ENCODE data around the gene ATXN7L1. TPM values are rescaled to one million over a fixed set of nuclear protein-coding genes. Genes with fewer than 3 reads are reported as not detected.

The ATXN7L1 gene
- total and polyA plus RNA-seq, 2 of the 8 experiments (the other 6 are each of a cell fraction or from before 2014, with no cell fraction given) = 14.3 to 34.0 TPM

DNA sequence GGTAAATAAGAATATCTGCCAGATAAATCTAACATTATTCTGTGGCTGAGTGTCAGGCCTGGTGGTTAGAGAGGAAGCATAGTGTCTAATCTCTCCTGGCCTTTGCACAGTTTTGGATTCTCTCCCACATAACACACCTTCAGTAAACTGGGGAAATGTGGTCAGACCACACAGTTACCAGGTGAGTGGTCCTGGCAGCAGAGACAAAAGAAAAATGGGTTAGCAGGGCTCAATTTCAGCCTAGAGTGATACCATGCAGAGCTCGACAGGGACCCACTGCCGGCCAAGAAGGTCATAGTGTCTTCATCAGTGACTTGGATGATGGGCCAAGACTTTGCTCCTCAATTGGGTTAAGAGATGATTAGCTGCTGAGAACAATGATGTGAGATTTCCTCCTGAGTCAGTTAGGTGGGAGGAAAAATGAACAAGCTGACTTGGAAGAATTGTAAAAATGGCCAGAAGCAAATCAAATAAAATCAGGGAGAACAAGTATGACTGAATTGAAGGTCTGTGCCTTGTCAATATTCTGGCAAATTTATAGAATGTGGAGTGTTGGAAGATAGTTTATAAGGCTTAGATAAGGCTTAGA is 225.9 kb downstream of the ATXN7L1 start:
- H3K4me3 ChIP-seq (ENCODE audit: extremely low read depth in 1 of 4, insufficient read depth in 2 of 4, low read depth in 3 of 4, low read length in 4 of 4) = no peak overlapping the region
- H3K14ac ChIP-seq (ENCODE audit: insufficient read length) = no peak overlapping the region
- H4K20me1 ChIP-seq (replicated peaks in 1 of 2; ENCODE audit: control insufficient read depth in 1 of 2, insufficient read depth in 2 of 2, low read length in 2 of 2) = no peaks in the 10 kb centered on the region
- ChIA-PET POLR2A (ENCODE audit: partially characterized antibody) (interaction anchor here (0.6 to 4.6 kb wide), 2 partner anchors 12 to 48 kb away, joined by 3 to 23 read pairs; no protein-coding TSS in a partner anchor), CTCF (ENCODE audit: partially characterized antibody) (interaction anchor here (0.8 to 11.8 kb wide), 7 partner anchors 13 to 392 kb away, joined by 3 to 158 read pairs (median 4); no protein-coding TSS in a partner anchor)
- H3K18ac ChIP-seq (ENCODE audit: extremely low read depth, low read length) = no peak overlapping the region
- H3K36me3 ChIP-seq (ENCODE audit: control insufficient read depth in 2 of 4, insufficient read depth in 4 of 4, low read length in 3 of 4) = no peaks in the 10 kb centered on the region
- FAIRE-seq = no peak
- H3K23me2 ChIP-seq (ENCODE audit: low read depth, low read length) = no peaks in the 10 kb centered on the region
- H2BK15ac ChIP-seq (ENCODE audit: low read length) = no peak overlapping the region
- no peak overlapping the region for H3K4ac ChIP-seq (replicated peaks; ENCODE audit: insufficient read length, low read depth, low read length)
- no peaks in the 10 kb centered on the region; a peak in 1 of 7 replicates for H3K27me3 ChIP-seq (replicated peaks in 1 of 4; ENCODE audit: control insufficient read depth in 3 of 4, extremely low read depth in 1 of 4, insufficient read depth in 3 of 4, low read length in 3 of 4)
- no peak overlapping the region for H2AK5ac ChIP-seq (ENCODE audit: low read depth, low read length)
- H2BK5ac ChIP-seq (ENCODE audit: low read depth, low read length) = no peak overlapping the region
- no peak overlapping the region for H3K9ac ChIP-seq (replicated peaks in 1 of 4; ENCODE audit: extremely low read depth in 1 of 4, low read depth in 3 of 4, low read length in 3 of 4)
- 0 out of 2 replicates have a peak, but pooled peaks cover 2% of the 10 kb centered on the region for H3K79me1 ChIP-seq (ENCODE audit: low read depth, low read length)
- H2BK12ac ChIP-seq (ENCODE audit: low read depth, low read length) = no peak overlapping the region
- H3K79me2 ChIP-seq (ENCODE audit: control insufficient read depth in 1 of 2, insufficient read depth in 2 of 2, low read length in 2 of 2) = no peaks in the 10 kb centered on the region; a peak in 1 of 4 replicates
- no peak overlapping the region for H2AFZ ChIP-seq (ENCODE audit: low read length)
- no peak overlapping the region for H4K8ac ChIP-seq (ENCODE audit: extremely low read depth, insufficient read depth, low read length)
- DNase-seq (ENCODE audit: low read depth in 1 of 2, low spot score in 2 of 2) = no peak
- WGBS, 2 experiments (ENCODE audit: extremely low coverage in 1 of 2, insufficient coverage in 1 of 2, insufficient read length in 1 of 2, insufficient replicate concordance in 2 of 2, low coverage in 1 of 2, low lambda C conversion rate in 2 of 2, missing lambda C conversion rate in 1 of 2) = 95% methylated on average over 2 of the region's 2 CpGs; no CpG with 5 or more reads in 1 of the 2 experiments
- no peak overlapping the region for H2BK120ac ChIP-seq (replicated peaks; ENCODE audit: low read depth, low read length)
- H2BK20ac ChIP-seq (ENCODE audit: low read length) = 0 out of 2 replicates have a peak overlapping the region, but pooled peaks have one; percentile 6
- H3K56ac ChIP-seq (replicated peaks; ENCODE audit: insufficient read length, low read depth, low read length) = no peak overlapping the region
- no peaks in the 10 kb centered on the region for H3K9me3 ChIP-seq (ENCODE audit: insufficient read depth in 2 of 2, low read depth in 1 of 2, low read length in 1 of 2)
- no peak overlapping the region for H4K5ac ChIP-seq (ENCODE audit: insufficient read length, low read depth, low read length)
- no peak overlapping the region for H3K23ac ChIP-seq (ENCODE audit: insufficient read length)
- no peak overlapping the region for H3K4me2 ChIP-seq (ENCODE audit: insufficient read depth in 1 of 2, low read depth in 2 of 2, low read length in 2 of 2)
- H4K91ac ChIP-seq (replicated peaks; ENCODE audit: insufficient read length, low read length) = no peak overlapping the region
- H3K4me1 ChIP-seq (replicated peaks in 1 of 4; ENCODE audit: control insufficient read depth in 3 of 4, insufficient read depth in 4 of 4, low read length in 3 of 4) = peaks cover 24 to 48% (median 29%) of the 10 kb centered on the region in 4 experiments
- H3K27ac ChIP-seq (ENCODE audit: low read depth, low read length) = no peak overlapping the region
- TF ChIP-seq JUN (IDR thresholded peaks at IDR 0.05; ENCODE audit: low read depth, low read length) = no peak
- no peak for TF ChIP-seq RXRA (IDR thresholded peaks at IDR 0.05; ENCODE audit: insufficient read depth, low read depth, low read length)
- no peak for TF ChIP-seq CHD1 (IDR thresholded peaks at IDR 0.05; ENCODE audit: low read depth, low read length)
- TF ChIP-seq TCF12 (IDR thresholded peaks at IDR 0.05; ENCODE audit: low read depth, low read length) = no peak
- TF ChIP-seq JUND (IDR thresholded peaks at IDR 0.05; ENCODE audit: low read length) = no peak
- no peak for TF ChIP-seq SP2 (IDR thresholded peaks at IDR 0.05; ENCODE audit: low read length)
- TF ChIP-seq GABPA (IDR thresholded peaks at IDR 0.05; ENCODE audit: borderline replicate concordance, insufficient read depth, low read length) = no peak
- TF ChIP-seq, protein P1, sequence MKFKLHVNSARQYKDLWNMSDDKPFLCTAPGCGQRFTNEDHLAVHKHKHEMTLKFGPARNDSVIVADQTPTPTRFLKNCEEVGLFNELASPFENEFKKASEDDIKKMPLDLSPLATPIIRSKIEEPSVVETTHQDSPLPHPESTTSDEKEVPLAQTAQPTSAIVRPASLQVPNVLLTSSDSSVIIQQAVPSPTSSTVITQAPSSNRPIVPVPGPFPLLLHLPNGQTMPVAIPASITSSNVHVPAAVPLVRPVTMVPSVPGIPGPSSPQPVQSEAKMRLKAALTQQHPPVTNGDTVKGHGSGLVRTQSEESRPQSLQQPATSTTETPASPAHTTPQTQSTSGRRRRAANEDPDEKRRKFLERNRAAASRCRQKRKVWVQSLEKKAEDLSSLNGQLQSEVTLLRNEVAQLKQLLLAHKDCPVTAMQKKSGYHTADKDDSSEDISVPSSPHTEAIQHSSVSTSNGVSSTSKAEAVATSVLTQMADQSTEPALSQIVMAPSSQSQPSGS (IDR thresholded peaks at IDR 0.05; ENCODE audit: low read length) = no peak
- TF ChIP-seq RBBP5 (IDR thresholded peaks at IDR 0.05; ENCODE audit: borderline replicate concordance, low read depth, low read length) = no peak
- no peak for TF ChIP-seq SIRT6 (IDR thresholded peaks at IDR 0.05; ENCODE audit: low read length)
- TF ChIP-seq CBX5 (IDR thresholded peaks at IDR 0.05; ENCODE audit: low read depth, low read length) = no peak
- TF ChIP-seq SIX5 (IDR thresholded peaks at IDR 0.05; ENCODE audit: low read depth, low read length) = no peak

Measured in H1 (cell line).